NCI-H1105 treated with DMSO at 0.1 percent for 48 hours (cell line): Measurements from ENCODE around the gene TMEM91.
"Not testable (repeated sequence)": the region's sequence is repeated elsewhere in the genome, so short reads cannot be mapped to it uniquely, and the experiment has no call there.

Experiments used
- DNase-seq: peaks from one replicate; lab custom pipeline; 2025; lab: John Stamatoyannopoulos, UW

TMEM91 gene

DNA sequence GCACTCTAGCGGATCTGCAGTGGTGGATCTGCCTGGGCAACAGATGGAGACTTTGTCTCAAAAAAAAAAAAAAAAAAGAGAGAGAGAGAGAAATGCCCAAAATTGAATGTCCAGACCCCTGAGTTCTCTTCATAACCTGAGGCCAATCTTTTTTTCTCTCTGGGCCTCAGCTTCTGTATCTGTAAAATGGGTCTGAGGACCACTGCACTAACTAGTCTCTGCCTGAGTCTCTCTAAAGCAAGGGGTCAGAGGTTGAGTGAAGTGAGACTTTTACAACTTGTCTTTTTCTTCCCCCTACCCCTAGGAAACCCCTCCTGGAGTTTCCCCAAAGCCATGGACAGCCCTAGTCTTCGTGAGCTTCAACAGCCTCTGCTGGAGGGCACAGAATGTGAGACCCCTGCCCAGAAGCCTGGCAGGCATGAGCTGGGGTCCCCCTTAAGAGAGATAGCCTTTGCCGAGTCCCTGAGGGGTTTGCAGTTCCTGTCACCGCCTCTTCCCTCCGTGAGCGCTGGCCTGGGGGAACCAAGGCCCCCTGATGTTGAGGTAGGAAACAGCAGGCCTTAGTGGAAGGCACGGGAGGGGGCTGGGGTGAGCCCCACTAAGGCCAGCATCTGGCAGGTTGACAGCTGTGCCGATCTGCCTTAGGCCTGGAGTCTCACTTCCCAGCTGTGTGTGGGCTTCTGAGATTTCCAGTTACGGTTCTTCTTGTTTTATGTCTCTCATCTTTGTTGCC is 1.8 kb downstream of the TMEM91 start:
- DNase-seq = no peak

DNA sequence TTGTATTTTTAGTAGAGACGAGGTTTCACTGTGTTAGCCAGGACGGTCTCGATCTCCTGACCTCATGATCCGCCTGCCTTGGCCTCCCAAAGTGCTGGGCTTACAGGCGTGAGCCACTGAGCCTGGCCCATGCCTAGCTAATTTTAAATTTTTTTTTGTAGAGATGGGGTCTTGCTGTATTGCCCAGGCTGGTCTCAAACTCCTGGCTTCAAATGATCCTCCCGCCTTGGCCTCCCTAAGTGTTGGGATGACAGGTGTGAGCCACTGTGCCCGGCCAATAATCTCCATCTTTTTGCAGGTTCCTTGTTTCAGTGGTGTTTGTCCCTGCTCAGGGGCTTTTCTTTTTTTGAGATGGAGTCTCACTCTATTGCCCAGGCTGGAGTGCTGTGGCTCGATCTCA is 5.2 kb downstream of the TMEM91 start:
- DNase-seq = not testable (repeated sequence)

- DNase-seq = no peak
These were observed 8.0 kb downstream of the TMEM91 start for GRCh38 chr19:41384351-41384750.

GRCh38 chr19:41386442-41386841 is 10.1 kb downstream of the TMEM91 start:
- DNase-seq = no peak

GRCh38 chr19:41391618-41392017 is 15.3 kb downstream of the TMEM91 start:
- no peak for DNase-seq

GRCh38 chr19:41392775-41393174 is 16.4 kb downstream of the TMEM91 start:
- DNase-seq = no peak

DNA sequence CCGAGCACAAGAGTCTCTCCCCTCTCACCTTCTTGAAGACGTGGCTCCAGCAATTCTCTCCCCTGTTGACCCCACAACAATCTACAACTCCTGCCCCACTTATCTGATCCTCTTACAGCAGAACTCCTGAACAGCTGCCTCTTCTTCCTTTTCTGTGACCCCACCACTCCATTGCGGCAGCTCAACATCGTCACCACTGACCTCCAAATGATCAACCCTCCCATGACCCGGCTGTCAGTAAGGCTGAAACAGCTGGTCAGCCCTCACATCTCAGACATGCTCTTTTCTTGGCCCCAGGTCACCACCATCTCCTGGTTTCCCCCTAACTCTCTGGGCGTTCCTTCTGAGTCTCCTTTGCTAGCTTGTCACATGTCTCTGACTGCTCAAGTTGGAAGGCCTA is 19.0 kb downstream of the TMEM91 start:
- no peak for DNase-seq

GRCh38 chr19:41397086-41398049 is 21.0 kb downstream of the TMEM91 start, which contains the start of the genes BCKDHA and EXOSC5:
TSS of gene BCKDHA (plus strand) at chr19:41397818. CDS start at chr19:41397828, 10 bp downstream.
TSS of gene EXOSC5 (minus strand) at chr19:41397359. CDS start at chr19:41397328, 31 bp downstream.
- DNase-seq = peak; percentile 100

DNA sequence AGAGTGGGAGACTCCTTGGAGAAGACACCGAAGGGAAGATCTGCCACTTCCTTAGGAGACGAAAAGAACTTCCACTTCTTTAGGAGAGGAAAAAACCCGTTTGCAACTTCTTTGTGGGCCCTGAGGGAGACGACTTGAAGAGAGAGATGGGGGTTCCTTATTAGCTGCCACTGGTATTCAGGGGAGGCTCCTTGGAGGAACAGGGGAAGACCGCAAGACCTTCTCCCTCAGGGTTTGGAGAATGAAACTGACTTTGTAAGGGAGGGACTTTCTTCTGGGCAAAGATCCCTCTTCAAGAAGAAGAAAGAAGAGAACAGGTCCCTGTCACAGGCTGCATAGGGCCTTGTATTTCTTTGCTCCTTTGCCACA is 21.7 kb downstream of the TMEM91 start:
- DNase-seq = no peak

GRCh38 chr19:41398598-41398997 is 22.3 kb downstream of the TMEM91 start:
- no peak for DNase-seq

GRCh38 chr19:41399091-41399490 is 22.8 kb downstream of the TMEM91 start:
- DNase-seq = no peak

DNA sequence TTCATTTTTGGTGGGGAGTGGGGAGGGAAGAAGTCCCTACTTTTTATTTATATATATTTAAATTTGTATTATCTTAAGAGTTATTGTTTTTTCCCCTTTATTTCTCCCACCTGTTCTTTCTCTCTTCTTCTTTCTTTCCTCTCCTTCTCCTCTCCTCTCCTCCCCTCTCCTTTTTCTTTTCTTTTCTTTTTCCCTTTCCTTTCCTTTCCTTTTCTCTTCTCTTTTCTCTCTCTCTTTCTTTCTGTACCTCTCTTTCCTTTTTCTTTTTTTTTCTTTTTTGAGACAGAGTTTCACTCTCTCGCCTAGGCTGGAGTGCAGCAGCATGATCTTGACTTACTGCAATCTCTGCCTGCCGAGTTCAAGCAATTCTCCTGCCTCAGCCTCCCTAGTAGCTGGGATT is 23.2 kb downstream of the TMEM91 start:
- no peak for DNase-seq

GRCh38 chr19:41401483-41401882 is 25.1 kb downstream of the TMEM91 start:
- DNase-seq = no peak

DNA sequence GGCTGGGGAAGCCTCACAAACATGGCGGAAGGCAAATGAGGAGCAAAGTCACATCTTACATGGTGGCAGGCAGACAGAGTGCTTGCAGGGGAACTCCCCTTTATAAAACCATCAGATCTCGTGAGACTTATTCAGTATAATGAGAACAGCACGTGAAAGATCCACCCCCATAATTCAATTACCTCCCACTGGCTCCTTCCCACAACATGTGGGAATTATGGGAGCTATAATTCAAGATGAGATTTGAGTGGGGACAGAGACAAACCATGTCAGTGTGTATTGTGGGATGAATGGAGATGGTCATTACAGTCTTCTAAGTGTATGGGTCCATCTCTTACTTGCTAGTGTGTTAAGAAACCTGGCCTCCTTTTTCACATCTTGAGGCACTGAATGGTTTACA is 25.7 kb downstream of the TMEM91 start:
- no peak for DNase-seq

DNA sequence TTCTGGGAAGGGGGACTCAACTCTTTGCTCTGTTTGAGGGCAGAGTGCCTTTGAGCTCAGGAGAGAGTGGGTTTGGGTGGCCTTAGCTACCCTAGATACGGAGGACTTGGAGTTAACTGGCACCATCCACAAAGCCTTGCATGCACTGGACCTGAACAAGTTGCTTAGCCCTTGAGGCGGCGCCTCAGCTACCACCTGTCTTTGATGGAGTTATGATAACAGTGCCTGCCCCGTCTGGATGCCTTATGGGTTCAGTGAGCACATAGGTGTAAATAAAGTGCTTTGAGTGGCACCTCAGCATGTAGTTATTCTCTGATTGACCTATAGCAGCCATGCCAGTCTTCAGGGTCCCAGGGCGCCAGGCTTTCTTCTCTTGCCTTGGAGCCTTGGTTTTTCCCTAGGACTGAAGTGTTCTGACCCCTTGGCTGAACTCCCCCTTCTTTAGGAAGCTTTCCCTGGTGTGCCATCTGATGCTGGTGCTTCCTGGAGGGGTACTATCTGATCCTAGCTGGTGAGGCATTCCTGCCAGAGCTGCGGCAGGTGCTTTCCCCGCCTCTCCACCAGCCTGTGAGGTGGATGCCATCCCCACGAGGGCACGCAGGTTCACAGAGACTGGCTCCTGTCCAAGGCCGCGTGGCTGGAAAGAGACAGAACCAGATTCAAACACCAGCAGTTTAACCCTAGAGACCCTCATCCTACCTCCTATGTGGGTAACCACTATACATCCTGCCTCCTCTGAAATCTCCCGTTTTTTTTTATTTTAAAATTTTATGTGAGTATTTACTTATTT is 27.0 kb downstream of the TMEM91 start:
- DNase-seq = no peak

- DNase-seq = no peak
These were observed 29.4 kb downstream of the TMEM91 start for GRCh38 chr19:41405776-41406175.

- DNase-seq = no peak
These were observed 30.9 kb downstream of the TMEM91 start for GRCh38 chr19:41407271-41407670.

- no peak for DNase-seq
These were observed 31.9 kb downstream of the TMEM91 start for GRCh38 chr19:41408256-41408655.

GRCh38 chr19:41408846-41409245 is 32.5 kb downstream of the TMEM91 start:
- DNase-seq = not testable (repeated sequence)

DNA sequence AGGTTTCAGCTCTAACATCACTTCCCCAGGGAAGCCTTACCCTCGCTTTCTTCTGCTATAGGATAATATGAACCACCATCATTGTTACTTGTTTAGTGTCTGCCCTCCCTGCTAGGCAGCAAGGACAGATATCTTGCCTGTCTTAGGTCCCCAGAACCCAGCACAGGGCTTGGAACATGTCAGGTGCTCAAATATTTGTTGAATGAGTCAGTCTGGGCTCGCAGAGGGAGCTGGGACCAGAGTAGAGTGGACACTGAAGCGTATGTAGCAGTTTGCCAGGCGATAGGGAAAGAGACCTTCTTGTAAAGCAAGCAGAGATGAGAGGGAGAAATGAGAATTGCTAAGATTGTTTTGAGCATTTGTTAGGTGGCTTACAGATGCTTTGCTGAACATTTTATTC is 33.0 kb downstream of the TMEM91 start:
- DNase-seq = no peak

- DNase-seq = no peak
These were observed 34.2 kb downstream of the TMEM91 start for GRCh38 chr19:41410336-41411054.
